GM12878 (cell line): ENCODE data around the gene WWC2. TPM values are rescaled to one million over a fixed set of nuclear protein-coding genes. Genes with fewer than 3 reads are reported as not detected.

Experiments
- ATAC-seq: fragments of 200-7000 bp; cut with Tn5 transposase; 3 replicates; pipeline ENCODE4 v1.9.1; 2020; ENCODE audit warnings: mild to moderate bottlenecking, moderate library complexity
- BruUV-seq: library from RNA; stranded (reverse); fragments of 400-500 nt; replicated peaks from 2 replicates; lab custom pipeline; 2021; lab: Mats Ljungman, UMichigan
- CTCF ChIA-PET: fragments of 300-600 bp; sonication (Branson Sonifier 250); formaldehyde crosslinking; extraction: SDS; loops from one replicate; lab custom pipeline; 2021; ENCODE audit warnings: inconsistent platforms; lab: Yijun Ruan, JAX
- POLR2A ChIA-PET: fragments of 350-600 bp; formaldehyde crosslinking; extraction: SDS; loops from one replicate; lab custom pipeline; 2021; ENCODE audit warnings: inconsistent platforms; lab: Charles Lee
- RAD21 ChIA-PET: fragments of 300-600 bp; sonication (Branson Sonifier 250); formaldehyde crosslinking; loops from one replicate; lab custom pipeline; 2023; ENCODE audit warnings: antibody characterized with exemption; ENCODE audit not compliant: unreplicated experiment; lab: Charles Lee
- SMC1A ChIA-PET: fragments of 300-600 bp; sonication (Branson Sonifier 250); formaldehyde crosslinking; loops from one replicate; lab custom pipeline; 2023; ENCODE audit not compliant: unreplicated experiment, uncharacterized antibody; lab: Charles Lee
- DNase-seq: peaks from one replicate; pipeline ENCODE4 v3.0.0-alpha.2; 2011; ENCODE audit warnings: low read depth, low spot score
- FAIRE-seq: peaks from 3 replicates; lab custom pipeline; 2011; peaks lifted over from hg19 to GRCh38; lab: Jason Lieb, UNC
- H2AFZ ChIP-seq: 2 replicates; pipeline ENCODE4 v1.6.0; 2011; ENCODE audit warnings: low read depth, low read length, control low read depth; ENCODE audit not compliant: control insufficient read depth
- H3K27ac ChIP-seq: 2 replicates; pipeline ENCODE4 v1.5.1; 2011; ENCODE audit warnings: control low read depth; ENCODE audit not compliant: control insufficient read depth, insufficient read depth
- H3K27me3 ChIP-seq, 2 experiments: replicated peaks in 1 of 2; 2 replicates each; pipeline versions ENCODE4 v1.6.0 to v1.6.1; 2011; ENCODE audit warnings: low read length in 1 of 2; ENCODE audit not compliant: control insufficient read depth in 2 of 2, insufficient read depth in 2 of 2
- H3K36me3 ChIP-seq, 2 experiments: 2 replicates each; pipeline ENCODE4 v1.5.1; 2011; ENCODE audit warnings: low read length in 1 of 2; ENCODE audit not compliant: control insufficient read depth in 2 of 2, insufficient read depth in 2 of 2
- H3K4me1 ChIP-seq: 2 replicates; pipeline ENCODE4 v1.6.1; 2011; ENCODE audit warnings: mild to moderate bottlenecking, low read length, moderate library complexity, mixed read lengths; ENCODE audit not compliant: control insufficient read depth, insufficient read depth
- H3K4me2 ChIP-seq: 2 replicates; pipeline ENCODE4 v1.6.0; 2011; ENCODE audit warnings: control low read depth; ENCODE audit not compliant: control insufficient read depth, insufficient read depth
- H3K4me3 ChIP-seq: fragments of 200-600 bp; sonication (generic); 2 replicates; pipeline ENCODE4 v1.5.1; 2016
- H3K79me2 ChIP-seq: 2 replicates; pipeline ENCODE4 v1.6.0; 2011; ENCODE audit warnings: low read length; ENCODE audit not compliant: control insufficient read depth, insufficient read depth
- H3K9ac ChIP-seq: 2 replicates; pipeline ENCODE4 v1.8.0; 2011; ENCODE audit warnings: low read length, control low read depth, mixed read lengths; ENCODE audit not compliant: control insufficient read depth, insufficient read depth
- H3K9me3 ChIP-seq: replicated peaks from 3 replicates; pipeline ENCODE4 v1.5.1; 2011; ENCODE audit warnings: mild to moderate bottlenecking, low read length; ENCODE audit not compliant: control insufficient read depth, insufficient read depth
- H4K20me1 ChIP-seq: 2 replicates; pipeline ENCODE4 v1.6.0; 2011; ENCODE audit not compliant: control insufficient read depth, insufficient read depth
- E2F8 ChIP-seq: fragments of 450-650 bp; IDR thresholded peaks from 2 replicates; pipeline ENCODE4 v1.6.1; 2018; ENCODE audit warnings: mild to moderate bottlenecking, low read depth, moderate library complexity; ENCODE audit not compliant: partially characterized antibody
- ESRRA ChIP-seq: IDR thresholded peaks from 2 replicates; pipeline ENCODE4 v1.6.1; 2012; ENCODE audit warnings: mild to moderate bottlenecking, low read length, improper control_type of control experiment
- ETV6 ChIP-seq, 2 experiments: fragments of 450-650 bp in 1 of 2; IDR thresholded peaks in 1 of 2; conservative IDR thresholded peaks in 1 of 2; 2 replicates each; pipeline ENCODE4 v1.6.1; 2014; ENCODE audit warnings: antibody characterized with exemption in 1 of 2, borderline replicate concordance in 1 of 2, low read depth in 1 of 2, mild to moderate bottlenecking in 1 of 2, moderate library complexity in 1 of 2
- KDM1A ChIP-seq: fragments of 200-600 bp; sonication (generic); IDR thresholded peaks from 2 replicates; pipeline ENCODE4 v1.6.1; 2016; ENCODE audit warnings: borderline replicate concordance
- NR2F1 ChIP-seq: fragments of 450-650 bp; conservative IDR thresholded peaks from 2 replicates; pipeline ENCODE4 v1.6.1; 2017; ENCODE audit warnings: mild to moderate bottlenecking
- NRF1 ChIP-seq: conservative IDR thresholded peaks from 2 replicates; pipeline ENCODE4 v1.6.1; 2011; ENCODE audit warnings: mild to moderate bottlenecking, low read depth, low read length, improper control_type of control experiment
- SIN3A ChIP-seq: IDR thresholded peaks from 2 replicates; pipeline ENCODE4 v1.6.1; 2012; ENCODE audit warnings: low read depth, low read length, improper control_type of control experiment
- SMAD1 ChIP-seq: fragments of 450-650 bp; IDR thresholded peaks from 2 replicates; pipeline ENCODE4 v1.6.1; 2018; ENCODE audit warnings: mild to moderate bottlenecking, low read depth; ENCODE audit not compliant: partially characterized antibody
- TCF7 ChIP-seq: IDR thresholded peaks from 2 replicates; pipeline ENCODE4 v1.6.1; 2014; ENCODE audit warnings: antibody characterized with exemption, borderline replicate concordance
- ZNF274 ChIP-seq: IDR thresholded peaks from one replicate; pipeline ENCODE4 v1.8.0; 2011; ENCODE audit not compliant: insufficient read length, insufficient read depth
- WGBS: methylation state at CpG from one replicate; pipeline ENCODE4 v1.1.6; 2016; ENCODE audit warnings: low lambda C conversion rate; ENCODE audit not compliant: insufficient replicate concordance, insufficient coverage; ENCODE audit errors: missing lambda C conversion rate; 5-methylcytosine and 5-hydroxymethylcytosine counted together
- in situ Hi-C: fragments of 300-500 bp; cut with MboI; formaldehyde crosslinking; loops from 9 replicates; pipeline ENCODE4 v1.14.3; 2018; ENCODE audit warnings: mixed read lengths
- intact Hi-C: fragments of 100-400 bp; cut with micrococcal nuclease; formaldehyde crosslinking; loops from one replicate; pipeline ENCODE4 v1.14.2; 2022; ENCODE audit not compliant: unreplicated experiment
- polyA plus RNA-seq, 11 experiments: library from polyadenylated mRNA; depleted of rRNA in 4 of 11; unstranded in 6 of 11; stranded (reverse) in 5 of 11; fragments of >200 nt; fragmentation: Nextera tagmentation in 4 of 11; fragmentation: Illumina TruSeq in 1 of 11; extraction: Ambion mirVana in 4 of 11; extraction: Trizol in 1 of 11; gene quantifications; 1 replicate in 1 of 11; 2 replicates in 10 of 11; pipeline versions ENCODE4 v1.2.1 to v1.2.3, GENCODE V29; 2011 to 2016; ENCODE audit warnings: inconsistent platforms in 2 of 11, missing spikeins in 2 of 11, low read depth in 1 of 11
- total RNA-seq, 4 experiments: library from RNA; depleted of rRNA in 3 of 4; stranded (reverse); fragments of >200 nt in 3 of 4; fragmentation: Illumina TruSeq in 1 of 4; extraction: Trizol in 1 of 4; gene quantifications; 2 replicates each; pipeline versions ENCODE4 v1.2.1 to v1.2.3, GENCODE V29; 2013 to 2021
- TF ChIP-seq, protein P1 (sequence below): IDR thresholded peaks from 2 replicates; pipeline ENCODE4 v1.6.1; 2012; ENCODE audit warnings: low read length, inconsistent platforms
- TF ChIP-seq, protein P2 (sequence below): IDR thresholded peaks from 2 replicates; pipeline ENCODE4 v1.6.1; 2011; ENCODE audit warnings: low read depth, mild to moderate bottlenecking, low read length, moderate library complexity, borderline replicate concordance; ENCODE audit errors: extremely low read depth

WWC2 gene
- total and polyA plus RNA-seq, 10 of the 15 experiments (the other 5 are each of a cell fraction or from before 2014, with no cell fraction given) = 0.02 to 0.72 (median 0.06) TPM; not detected in 3

GRCh38 chr4:183181081-183181480 is 82.0 kb downstream of the WWC2 start:
- ATAC-seq (no peak), FAIRE-seq (no peak)
- BruUV-seq = no TSS peak

DNA sequence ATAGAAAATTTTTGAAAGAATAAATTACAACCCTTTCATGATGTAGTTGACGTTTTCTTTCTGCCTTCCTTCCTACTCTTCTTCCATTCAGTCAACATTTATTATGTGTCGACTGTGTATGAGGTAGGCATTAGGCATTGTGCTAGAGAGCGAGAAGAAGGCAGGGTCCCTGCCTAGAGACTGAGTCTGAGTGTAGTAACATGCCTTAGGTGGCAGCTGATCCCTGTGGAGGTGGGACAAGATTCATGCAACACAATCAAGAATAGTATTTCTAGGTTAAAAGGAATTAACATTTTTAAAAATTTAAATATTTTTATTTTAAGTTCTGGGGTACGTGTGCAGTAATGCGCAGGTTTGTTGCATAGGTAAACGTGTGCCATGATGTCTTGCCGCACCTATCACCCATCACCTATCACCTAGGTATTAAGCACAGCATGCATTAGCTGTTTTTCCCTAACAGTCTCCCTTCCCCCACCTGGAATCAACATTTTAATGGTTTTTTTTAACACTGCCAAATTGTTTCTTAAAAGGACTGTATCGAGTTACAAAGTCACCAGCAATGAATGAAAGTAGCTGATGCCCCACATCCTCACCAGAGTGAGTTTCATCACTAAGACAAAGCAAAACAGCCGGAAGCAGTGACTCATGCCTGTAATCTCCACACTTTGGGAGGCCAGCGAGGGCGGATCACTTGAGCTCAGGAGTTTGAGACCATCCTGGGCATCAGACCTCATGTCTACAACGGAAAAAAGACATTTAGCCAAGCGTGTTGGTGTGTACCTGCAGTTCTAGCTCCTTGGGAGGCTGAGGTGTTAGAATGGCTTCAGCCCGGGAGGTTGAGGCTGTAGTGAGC is 84.0 kb downstream of the WWC2 start:
- ATAC-seq (0 out of 3 replicates have a peak, but pooled peaks have one; percentile 26), DNase-seq (no peak), FAIRE-seq (no peak)
- Histone ChIP-seq H3K9ac (no peak overlapping the region), H3K79me2 (no peaks in the 10 kb centered on the region), H3K4me3 (no peak overlapping the region), H3K4me1 (no peaks in the 10 kb centered on the region), H2AFZ (no peak overlapping the region), H3K36me3 (no peaks in the 10 kb centered on the region), H3K4me2 (no peak overlapping the region), H4K20me1 (no peaks in the 10 kb centered on the region), H3K27me3 (no peaks in the 10 kb centered on the region), H3K27ac (no peak overlapping the region), H3K9me3 (no peaks in the 10 kb centered on the region)
- no TSS peak for BruUV-seq
- intact Hi-C loops = no loop called here
- RAD21 ChIA-PET = no interaction called here
- POLR2A ChIA-PET = no interaction called here
- in situ Hi-C loops = no loop called here
- CTCF ChIA-PET = no interaction called here
- 37% methylated on average over 13 of the region's 14 CpGs for WGBS
- SMC1A ChIA-PET = no interaction called here
- TF ChIP-seq ESRRA = no peak
- TF ChIP-seq E2F8 = no peak
- TF ChIP-seq NR2F1 = no peak
- TF ChIP-seq KDM1A = no peak
- TF ChIP-seq, protein P1, sequence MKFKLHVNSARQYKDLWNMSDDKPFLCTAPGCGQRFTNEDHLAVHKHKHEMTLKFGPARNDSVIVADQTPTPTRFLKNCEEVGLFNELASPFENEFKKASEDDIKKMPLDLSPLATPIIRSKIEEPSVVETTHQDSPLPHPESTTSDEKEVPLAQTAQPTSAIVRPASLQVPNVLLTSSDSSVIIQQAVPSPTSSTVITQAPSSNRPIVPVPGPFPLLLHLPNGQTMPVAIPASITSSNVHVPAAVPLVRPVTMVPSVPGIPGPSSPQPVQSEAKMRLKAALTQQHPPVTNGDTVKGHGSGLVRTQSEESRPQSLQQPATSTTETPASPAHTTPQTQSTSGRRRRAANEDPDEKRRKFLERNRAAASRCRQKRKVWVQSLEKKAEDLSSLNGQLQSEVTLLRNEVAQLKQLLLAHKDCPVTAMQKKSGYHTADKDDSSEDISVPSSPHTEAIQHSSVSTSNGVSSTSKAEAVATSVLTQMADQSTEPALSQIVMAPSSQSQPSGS = no peak
- TF ChIP-seq, protein P2, sequence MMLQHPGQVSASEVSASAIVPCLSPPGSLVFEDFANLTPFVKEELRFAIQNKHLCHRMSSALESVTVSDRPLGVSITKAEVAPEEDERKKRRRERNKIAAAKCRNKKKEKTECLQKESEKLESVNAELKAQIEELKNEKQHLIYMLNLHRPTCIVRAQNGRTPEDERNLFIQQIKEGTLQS = no peak
- no peak for TF ChIP-seq NRF1
- TF ChIP-seq ETV6 (conservative IDR thresholded peaks at IDR 0.05 in 1 of 2, IDR thresholded peaks at IDR 0.05 in 1 of 2; ENCODE audit: borderline replicate concordance in 1 of 2, low read depth in 1 of 2) = no peak
- TF ChIP-seq TCF7 = no peak
- no peak for TF ChIP-seq ZNF274
- no peak for TF ChIP-seq SMAD1

More at GRCh38 chr4:183181081-183181480, 82.0 kb downstream of the WWC2 start:
- Histone ChIP-seq H3K9ac (no peak overlapping the region), H3K4me1 (no peaks in the 10 kb centered on the region), H2AFZ (no peak overlapping the region), H3K4me3 (no peak overlapping the region), H4K20me1 (no peaks in the 10 kb centered on the region), H3K79me2 (no peaks in the 10 kb centered on the region), H3K4me2 (no peak overlapping the region), H3K9me3 (no peaks in the 10 kb centered on the region), H3K36me3 (no peaks in the 10 kb centered on the region), H3K27ac (no peak overlapping the region), H3K27me3 (no peaks in the 10 kb centered on the region)
- ChIA-PET CTCF (no interaction called here), SMC1A (no interaction called here), RAD21 (no interaction called here), POLR2A (interaction anchor here (0.6 kb wide), 1 partner anchor 600 kb away, joined by 3 read pairs; no protein-coding TSS in a partner anchor)
- intact Hi-C loops = no loop called here
- no peak for TF ChIP-seq SIN3A
- in situ Hi-C loops = no loop called here
- WGBS = 23% methylated on average over 3 of the region's 3 CpGs
- no peak for DNase-seq
